GM12891 (cell line): ENCODE results near the gene HOOK1.

Experiments
- DNase-seq: peaks from one replicate; pipeline ENCODE4 v3.0.0; 2011; ENCODE audit warnings: low spot score; ENCODE audit not compliant: insufficient read length
- FAIRE-seq: peaks from 2 replicates; lab custom pipeline; 2011; peaks lifted over from hg19 to GRCh38; lab: Jason Lieb, UNC
- PAX5 ChIP-seq: IDR thresholded peaks from 2 replicates; pipeline ENCODE4 v1.6.1; 2011; ENCODE audit warnings: low read length, moderate library complexity, mild to moderate bottlenecking; ENCODE audit not compliant: insufficient read depth, severe bottlenecking
- POLR2A ChIP-seq: IDR thresholded peaks from 2 replicates; pipeline ENCODE4 v1.6.1; 2011; ENCODE audit warnings: low read depth, low read length, control low read depth
- POLR2AphosphoS5 ChIP-seq: IDR thresholded peaks from 2 replicates; pipeline ENCODE4 v1.6.1; 2011; ENCODE audit warnings: low read depth, low read length, control low read depth
- POU2F2 ChIP-seq: IDR thresholded peaks from 2 replicates; pipeline ENCODE4 v1.6.1; 2011; ENCODE audit warnings: low read depth, mild to moderate bottlenecking, control low read depth, low read length, moderate library complexity
- SPI1 ChIP-seq: IDR thresholded peaks from 2 replicates; pipeline ENCODE4 v1.6.1; 2011; ENCODE audit warnings: low read depth, low read length, control low read depth
- TAF1 ChIP-seq: IDR thresholded peaks from 2 replicates; pipeline ENCODE4 v1.6.1; 2011; ENCODE audit warnings: low read depth, low read length, control low read depth

HOOK1 gene

DNA sequence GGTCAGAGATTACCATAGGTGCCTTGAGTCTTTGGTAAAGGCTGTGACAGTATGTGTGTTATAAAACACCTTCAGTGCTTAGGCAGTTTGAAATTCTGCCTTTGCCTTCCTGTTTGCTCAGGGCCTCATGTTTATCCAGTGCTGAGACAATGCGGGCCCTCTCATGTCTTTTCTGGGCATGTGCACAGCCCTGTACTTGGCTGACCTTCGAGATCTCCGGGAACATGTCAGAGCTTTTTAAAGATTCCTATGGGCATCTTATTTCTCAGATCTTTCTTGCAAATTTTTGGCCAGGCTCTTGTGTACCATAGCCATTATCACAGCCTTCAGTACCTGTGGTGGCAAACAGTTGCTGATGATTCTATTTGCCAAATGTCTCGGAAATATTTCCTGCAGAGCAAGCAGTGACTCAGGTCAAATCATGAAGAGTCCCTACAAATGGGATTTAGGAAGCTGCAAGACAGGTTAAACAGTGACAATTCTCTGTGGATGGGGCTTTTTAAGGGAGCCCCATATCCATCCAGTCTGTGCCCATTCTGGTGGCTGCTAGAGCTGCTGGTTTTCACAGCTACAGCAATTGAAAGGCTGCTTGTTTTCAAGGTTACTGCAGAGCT, 42.1 kb downstream of the HOOK1 start:
- FAIRE-seq (no peak), DNase-seq (no peak)
- TF ChIP-seq POLR2A (no peak), PAX5 (no peak), SPI1 (no peak), TAF1 (no peak), POLR2AphosphoS5 (no peak), POU2F2 (no peak)

DNA sequence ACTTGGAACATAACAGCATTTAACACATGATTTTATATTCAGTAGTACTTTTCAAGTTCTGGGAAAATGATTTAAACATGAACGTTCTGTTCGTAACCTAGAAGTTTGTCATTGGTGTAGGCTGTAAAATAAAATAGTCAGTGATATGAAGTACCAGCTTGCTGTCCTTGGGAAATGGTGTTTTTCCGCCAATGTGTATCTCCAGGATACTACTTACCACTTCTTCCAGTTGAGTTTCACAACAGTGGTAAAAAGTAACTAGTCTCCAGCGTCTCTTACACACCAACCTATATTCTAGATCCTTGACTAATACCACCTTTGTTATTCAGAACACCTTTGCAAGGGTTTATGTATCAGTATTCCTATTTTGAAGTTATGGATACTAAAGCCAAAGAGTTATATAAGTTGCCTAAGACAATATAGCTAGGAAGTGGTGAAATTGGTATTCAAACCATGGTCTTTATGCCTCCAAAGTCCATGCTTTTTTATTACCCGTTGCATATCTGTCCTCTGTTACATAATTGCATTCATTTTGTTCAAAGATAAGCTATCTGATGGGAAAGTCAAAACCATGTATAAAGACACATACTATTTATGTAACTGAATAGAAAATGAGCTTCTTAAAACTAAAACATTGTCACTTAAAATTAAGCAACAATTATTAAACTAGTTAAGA, 43.1 kb downstream of the HOOK1 start:
- TF ChIP-seq POU2F2, result no peak
- no peak for TF ChIP-seq SPI1
- no peak for TF ChIP-seq PAX5
- no peak for TF ChIP-seq POLR2A
- TF ChIP-seq TAF1, result no peak
- no peak for TF ChIP-seq POLR2AphosphoS5
- FAIRE-seq (no peak), DNase-seq (no peak)

DNA sequence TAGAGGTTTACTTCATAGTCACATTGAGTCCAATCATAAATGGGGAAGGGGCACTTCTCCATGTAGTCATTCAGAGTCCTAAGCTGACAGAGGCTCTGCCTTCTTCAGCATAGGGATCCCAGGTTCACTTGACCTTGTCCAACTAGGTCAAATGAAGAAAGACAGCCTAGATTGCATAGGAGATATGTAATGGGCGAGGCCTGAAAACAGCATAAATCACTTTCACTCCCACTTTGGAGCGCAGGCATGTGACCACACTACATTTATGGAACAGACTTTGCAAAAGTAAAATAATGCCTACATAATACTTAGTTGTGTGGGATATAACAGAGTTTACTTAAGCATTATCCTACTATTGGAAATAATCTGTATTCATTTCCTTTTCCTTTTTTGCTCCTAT, 51.7 kb downstream of the HOOK1 start:
- FAIRE-seq, result no peak
- TF ChIP-seq SPI1, result no peak
- no peak for TF ChIP-seq PAX5
- TF ChIP-seq POU2F2, result no peak
- no peak for TF ChIP-seq POLR2A
- TF ChIP-seq TAF1, result no peak
- no peak for TF ChIP-seq POLR2AphosphoS5
- DNase-seq, result no peak

DNA sequence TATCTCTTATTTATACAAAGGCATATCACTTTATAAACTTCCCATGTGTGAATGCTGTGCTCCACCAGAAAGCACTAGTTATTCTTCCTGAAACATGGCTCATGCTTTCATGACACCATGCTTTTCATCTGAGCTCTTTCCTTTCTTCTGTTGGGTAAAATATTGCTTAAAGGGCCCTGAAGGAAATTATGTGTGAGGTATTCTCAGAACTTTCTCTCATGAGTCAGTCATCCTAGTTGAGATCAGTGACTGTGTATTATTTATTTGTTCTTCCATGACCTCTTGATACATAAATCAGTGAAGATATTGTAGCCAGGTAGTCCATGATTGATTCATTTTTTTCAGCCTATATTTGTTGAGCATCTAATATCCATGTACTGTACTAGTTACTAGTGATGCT, 57.0 kb downstream of the HOOK1 start:
- TF ChIP-seq TAF1 (no peak), SPI1 (no peak), POU2F2 (no peak), POLR2AphosphoS5 (no peak), POLR2A (no peak)
- DNase-seq (no peak), FAIRE-seq (no peak)

DNA sequence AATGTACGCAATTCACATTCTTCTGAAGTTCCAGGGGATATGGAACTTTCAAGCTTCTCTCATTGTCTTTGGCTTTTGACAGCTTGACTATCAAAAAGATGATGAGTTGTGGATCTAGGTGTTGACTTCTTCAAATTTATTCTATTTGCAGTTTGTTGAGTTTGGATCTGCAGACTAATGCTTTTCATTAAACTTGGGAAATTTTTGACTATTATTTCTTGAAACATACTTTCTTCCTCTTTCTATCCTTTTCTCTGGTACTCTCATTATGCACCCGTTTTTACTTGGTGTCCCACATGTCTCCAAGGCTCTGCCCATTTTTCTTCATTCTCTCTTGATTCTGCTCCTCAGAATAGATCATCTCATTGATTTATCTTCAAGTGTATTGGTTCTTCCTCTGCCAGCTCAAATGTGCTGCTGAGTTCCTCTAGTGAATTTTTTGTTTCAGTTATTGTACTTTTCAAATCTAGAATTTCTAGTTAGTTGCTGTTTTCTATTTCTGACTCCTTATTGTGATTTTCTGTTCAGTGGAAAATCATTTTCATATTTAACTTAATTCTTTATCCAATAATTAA, 62.4 kb downstream of the HOOK1 start:
- TF ChIP-seq PAX5, result no peak
- no peak for TF ChIP-seq POLR2AphosphoS5
- TF ChIP-seq SPI1, result no peak
- no peak for TF ChIP-seq POLR2A
- no peak for TF ChIP-seq POU2F2
- no peak for TF ChIP-seq TAF1
- no peak for DNase-seq

DNA sequence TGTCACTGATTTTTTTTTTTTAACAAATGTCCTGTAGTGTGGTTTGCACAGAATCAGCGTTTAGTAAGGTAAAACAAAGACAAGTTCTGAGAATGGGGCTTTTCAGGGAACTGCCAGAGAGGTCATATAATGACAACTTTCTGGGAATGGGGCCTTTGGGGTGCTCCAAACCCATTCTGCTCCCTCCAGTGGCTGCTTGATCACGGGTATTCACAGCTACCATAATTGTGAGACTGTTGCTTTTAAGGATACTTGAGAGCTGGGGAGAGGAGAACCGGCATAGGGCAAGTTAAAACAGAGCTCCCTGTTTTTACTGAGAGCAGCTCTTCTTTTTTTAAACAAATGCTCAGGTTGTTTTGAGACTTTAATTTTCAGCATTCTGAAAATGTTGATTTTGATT, 63.6 kb downstream of the HOOK1 start:
- DNase-seq (no peak), FAIRE-seq (no peak)
- TF ChIP-seq POLR2AphosphoS5 (no peak), POU2F2 (no peak), TAF1 (no peak), SPI1 (no peak), POLR2A (no peak), PAX5 (no peak)

More for the DNA sequence above, 62.4 kb downstream of the HOOK1 start:
- no peak for FAIRE-seq

DNA sequence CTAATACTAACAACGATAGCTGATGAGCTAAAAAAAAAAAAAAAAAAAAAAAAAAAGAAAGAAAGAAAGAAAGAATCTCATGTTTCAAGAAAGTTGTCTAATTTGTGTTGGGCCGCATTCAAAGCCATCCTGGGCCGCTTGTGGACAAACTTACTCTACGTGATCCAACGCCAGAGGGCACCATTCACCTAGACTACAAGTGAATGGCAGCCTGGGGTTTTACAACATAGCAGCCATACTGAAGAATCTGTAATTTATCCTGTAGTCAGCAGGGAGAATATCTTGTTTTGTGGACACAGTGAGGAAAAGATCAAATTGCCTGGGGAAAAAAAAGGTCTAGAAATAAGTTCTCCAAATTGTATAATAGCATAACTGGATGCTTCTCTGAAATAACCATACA, 64.8 kb downstream of the HOOK1 start:
- TF ChIP-seq POLR2A, result no peak
- no peak for TF ChIP-seq TAF1
- no peak for TF ChIP-seq POU2F2
- no peak for TF ChIP-seq SPI1
- no peak for TF ChIP-seq POLR2AphosphoS5
- TF ChIP-seq PAX5, result no peak
- DNase-seq (no peak), FAIRE-seq (no peak)

DNA sequence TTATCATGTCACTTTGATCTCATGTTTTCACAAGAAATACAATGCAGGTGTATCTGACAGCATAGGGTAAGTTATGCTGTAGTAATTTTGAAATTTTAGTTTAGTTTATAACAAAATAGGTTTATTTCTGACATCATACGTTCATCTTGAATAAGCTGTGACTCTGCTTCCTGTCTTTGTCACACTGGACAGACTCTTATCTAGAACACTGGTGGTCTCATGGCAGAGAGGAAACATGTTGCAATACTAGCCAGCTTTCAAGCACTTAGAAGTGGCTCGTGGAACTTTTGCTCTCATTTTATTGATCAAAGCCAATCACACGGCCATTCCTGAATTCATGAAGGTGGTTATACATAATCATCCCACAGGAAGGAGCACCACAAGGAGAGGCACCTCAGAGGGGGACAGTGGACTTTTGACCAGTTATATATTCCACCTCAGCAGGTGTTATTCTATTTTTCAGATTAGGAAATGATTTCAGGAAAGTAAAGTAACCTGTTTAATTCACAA, 65.3 kb downstream of the HOOK1 start:
- TF ChIP-seq TAF1 (no peak), POLR2A (no peak), POU2F2 (no peak), SPI1 (no peak), PAX5 (no peak), POLR2AphosphoS5 (no peak)
- DNase-seq (no peak), FAIRE-seq (no peak)

DNA sequence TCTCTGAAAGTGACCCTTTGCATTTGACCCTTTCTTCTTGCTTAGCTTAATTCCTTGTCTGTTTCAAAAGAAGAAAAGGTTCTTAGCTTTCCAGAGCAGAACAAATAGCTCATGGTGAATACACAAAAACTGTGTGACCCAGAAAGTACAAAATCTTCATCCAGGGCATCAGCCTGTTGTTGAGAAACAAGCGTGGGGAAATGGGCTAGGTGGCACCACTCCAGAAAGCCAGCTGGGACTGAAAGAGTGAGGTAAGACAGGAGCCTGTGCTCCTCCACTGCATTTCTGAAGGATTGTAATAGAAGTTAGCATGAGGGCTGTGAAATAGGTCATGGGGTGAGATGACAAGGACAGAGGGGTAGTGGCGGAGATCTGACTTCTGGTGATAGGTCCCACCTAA, 66.0 kb downstream of the HOOK1 start:
- TF ChIP-seq POLR2A (no peak), TAF1 (no peak), SPI1 (no peak), POU2F2 (no peak), POLR2AphosphoS5 (no peak), PAX5 (no peak)
- no peak for DNase-seq
- no peak for FAIRE-seq
